ENCODE data around the gene FMO2.

FMO2 gene

GRCh38 chr1:171185091-171185490 lies at the start of gene FMO2:
TSS of gene FMO2 (plus strand) at chr1:171185300. CDS start at chr1:171185714, 414 bp downstream.
- DNase-seq (ENCODE audit: low read depth): no peak

- no peak for DNase-seq (ENCODE audit: low read depth)
Observed at GRCh38 chr1:171137580-171137979, 47.5 kb upstream of the FMO2 start.

- DNase-seq (ENCODE audit: low read depth): no peak
Observed at GRCh38 chr1:171138980-171139379, 46.1 kb upstream of the FMO2 start.

GRCh38 chr1:171139890-171140289 lies 45.2 kb upstream of the FMO2 start:
- no peak for DNase-seq (ENCODE audit: low read depth)

- DNase-seq (ENCODE audit: low read depth): no peak
Observed at GRCh38 chr1:171140401-171140800, 44.7 kb upstream of the FMO2 start.

- no peak for DNase-seq (ENCODE audit: low read depth)
Observed at GRCh38 chr1:171140956-171141687, 44.0 kb upstream of the FMO2 start.

GRCh38 chr1:171141688-171142415 lies 43.2 kb upstream of the FMO2 start:
- no peak for DNase-seq (ENCODE audit: low read depth)

- DNase-seq (ENCODE audit: low read depth): no peak
Observed at GRCh38 chr1:171142416-171143385, 42.4 kb upstream of the FMO2 start.

GRCh38 chr1:171150156-171150555 lies 34.9 kb upstream of the FMO2 start:
- no peak for DNase-seq (ENCODE audit: low read depth)

GRCh38 chr1:171152549-171152948 lies 32.6 kb upstream of the FMO2 start:
- no peak for DNase-seq (ENCODE audit: low read depth)

GRCh38 chr1:171155484-171155883 lies 29.6 kb upstream of the FMO2 start:
- DNase-seq (ENCODE audit: low read depth): no peak

GRCh38 chr1:171158096-171158495 lies 27.0 kb upstream of the FMO2 start:
- no peak for DNase-seq (ENCODE audit: low read depth)

- no peak for DNase-seq (ENCODE audit: low read depth)
Observed at GRCh38 chr1:171158551-171158950, 26.5 kb upstream of the FMO2 start.

- DNase-seq (ENCODE audit: low read depth): no peak
Observed at GRCh38 chr1:171159148-171159547, 26.0 kb upstream of the FMO2 start.

- DNase-seq (ENCODE audit: low read depth): no peak
Observed at GRCh38 chr1:171160211-171160610, 24.9 kb upstream of the FMO2 start.

- no peak for DNase-seq (ENCODE audit: low read depth)
Observed at GRCh38 chr1:171160639-171161354, 24.3 kb upstream of the FMO2 start.

GRCh38 chr1:171161431-171161830 lies 23.7 kb upstream of the FMO2 start:
- DNase-seq (ENCODE audit: low read depth): no peak

GRCh38 chr1:171166361-171166760 lies 18.7 kb upstream of the FMO2 start:
- no peak for DNase-seq (ENCODE audit: low read depth)

GRCh38 chr1:171167785-171168184 lies 17.3 kb upstream of the FMO2 start:
- no peak for DNase-seq (ENCODE audit: low read depth)

- DNase-seq (ENCODE audit: low read depth): no peak
Observed at GRCh38 chr1:171172471-171172870, 12.6 kb upstream of the FMO2 start.

- no peak for DNase-seq (ENCODE audit: low read depth)
Observed at GRCh38 chr1:171173069-171173468, 12.0 kb upstream of the FMO2 start.
